HepG2 (cell line): ENCODE results near the gene NPAS2.

Experiments used
- BHLHE40 ChIP-seq: IDR thresholded peaks from 2 replicates; pipeline ENCODE4 v1.6.1; 2011; ENCODE audit warnings: low read length, improper control_type of control experiment
- CTCF ChIP-seq: sonication (generic); formaldehyde crosslinking; IDR thresholded peaks from 2 replicates; pipeline ENCODE4 v1.5.0; 2020; ENCODE audit warnings: mild to moderate bottlenecking, missing genetic modification reagents, moderate library complexity
- DR1 ChIP-seq: sonication (generic); formaldehyde crosslinking; IDR thresholded peaks from 2 replicates; pipeline ENCODE4 v1.8.0; 2021; ENCODE audit warnings: mild to moderate bottlenecking, missing genetic modification reagents, inconsistent platforms
- EZH2 ChIP-seq: conservative IDR thresholded peaks from 2 replicates; pipeline ENCODE4 v1.6.1; 2012; ENCODE audit warnings: mild to moderate bottlenecking, low read depth, low read length, moderate library complexity
- GTF3A ChIP-seq: sonication (generic); formaldehyde crosslinking; conservative IDR thresholded peaks from 2 replicates; pipeline ENCODE4 v1.4.0; 2020; ENCODE audit warnings: mild to moderate bottlenecking, missing genetic modification reagents
- HOXA7 ChIP-seq: sonication (generic); formaldehyde crosslinking; IDR thresholded peaks from 2 replicates; pipeline ENCODE4 v1.8.1; 2022; ENCODE audit warnings: mild to moderate bottlenecking, missing genetic modification reagents, moderate library complexity
- SP1 ChIP-seq, 2 experiments: fragments of 450-650 bp in 1 of 2; sonication (generic) in 1 of 2; formaldehyde crosslinking in 1 of 2; IDR thresholded peaks; 2 replicates each; pipeline versions ENCODE4 v1.4.0 to v1.6.1; 2016 to 2020; ENCODE audit warnings: missing genetic modification reagents in 1 of 2
- YY1 ChIP-seq: IDR thresholded peaks from 2 replicates; pipeline ENCODE4 v1.6.1; 2011; ENCODE audit warnings: low read length, low read depth, moderate library complexity, mild to moderate bottlenecking; ENCODE audit not compliant: insufficient read depth, insufficient replicate concordance
- ZFX ChIP-seq: sonication (generic); formaldehyde crosslinking; IDR thresholded peaks from 2 replicates; pipeline ENCODE4 v1.4.0; 2020; ENCODE audit warnings: mild to moderate bottlenecking, low read depth, missing genetic modification reagents, moderate library complexity
- ZNF124 ChIP-seq: sonication (generic); formaldehyde crosslinking; IDR thresholded peaks from 2 replicates; pipeline ENCODE4 v1.4.0; 2020; ENCODE audit warnings: missing genetic modification reagents
- ZNF207 ChIP-seq: fragments of 450-650 bp; IDR thresholded peaks from 2 replicates; pipeline ENCODE4 v1.6.1; 2016; ENCODE audit warnings: antibody characterized with exemption, borderline replicate concordance
- ZNF513 ChIP-seq: sonication (generic); formaldehyde crosslinking; conservative IDR thresholded peaks from 2 replicates; pipeline ENCODE4 v1.5.0; 2020; ENCODE audit warnings: missing genetic modification reagents

- no peak for TF ChIP-seq EZH2
- no peak for TF ChIP-seq GTF3A
- TF ChIP-seq ZFX (CRISPR knock-in tag): no peak
- no peak for TF ChIP-seq ZNF124 (CRISPR knock-in tag)
- no peak for TF ChIP-seq BHLHE40
- no peak for TF ChIP-seq DR1 (CRISPR knock-in tag)
- TF ChIP-seq YY1: no peak
- TF ChIP-seq SP1 (IDR thresholded peaks at IDR 0.05): no peak
- TF ChIP-seq SP1 (CRISPR knock-in tag; IDR thresholded peaks at IDR 0.05): no peak
- no peak for TF ChIP-seq ZNF207
- TF ChIP-seq HOXA7: no peak
- no peak for TF ChIP-seq CTCF
- TF ChIP-seq ZNF513 (CRISPR knock-in tag): no peak
These were observed 16.6 kb upstream of the NPAS2 start for GRCh38 chr2:100803334-100803733.
